Suppressor macrophage treated with lipopolysaccharide for 4 hours (primary cell): ENCODE results near the gene SYDE1.
"Not testable (repeated sequence)": the region's sequence is repeated elsewhere in the genome, so short reads cannot be mapped to it uniquely, and the experiment has no call there.

Experiments used
- DNase-seq: peaks from one replicate; pipeline ENCODE4 v3.0.0-alpha.2; 2020

Gene SYDE1, protein sequence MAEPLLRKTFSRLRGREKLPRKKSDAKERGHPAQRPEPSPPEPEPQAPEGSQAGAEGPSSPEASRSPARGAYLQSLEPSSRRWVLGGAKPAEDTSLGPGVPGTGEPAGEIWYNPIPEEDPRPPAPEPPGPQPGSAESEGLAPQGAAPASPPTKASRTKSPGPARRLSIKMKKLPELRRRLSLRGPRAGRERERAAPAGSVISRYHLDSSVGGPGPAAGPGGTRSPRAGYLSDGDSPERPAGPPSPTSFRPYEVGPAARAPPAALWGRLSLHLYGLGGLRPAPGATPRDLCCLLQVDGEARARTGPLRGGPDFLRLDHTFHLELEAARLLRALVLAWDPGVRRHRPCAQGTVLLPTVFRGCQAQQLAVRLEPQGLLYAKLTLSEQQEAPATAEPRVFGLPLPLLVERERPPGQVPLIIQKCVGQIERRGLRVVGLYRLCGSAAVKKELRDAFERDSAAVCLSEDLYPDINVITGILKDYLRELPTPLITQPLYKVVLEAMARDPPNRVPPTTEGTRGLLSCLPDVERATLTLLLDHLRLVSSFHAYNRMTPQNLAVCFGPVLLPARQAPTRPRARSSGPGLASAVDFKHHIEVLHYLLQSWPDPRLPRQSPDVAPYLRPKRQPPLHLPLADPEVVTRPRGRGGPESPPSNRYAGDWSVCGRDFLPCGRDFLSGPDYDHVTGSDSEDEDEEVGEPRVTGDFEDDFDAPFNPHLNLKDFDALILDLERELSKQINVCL

DNA sequence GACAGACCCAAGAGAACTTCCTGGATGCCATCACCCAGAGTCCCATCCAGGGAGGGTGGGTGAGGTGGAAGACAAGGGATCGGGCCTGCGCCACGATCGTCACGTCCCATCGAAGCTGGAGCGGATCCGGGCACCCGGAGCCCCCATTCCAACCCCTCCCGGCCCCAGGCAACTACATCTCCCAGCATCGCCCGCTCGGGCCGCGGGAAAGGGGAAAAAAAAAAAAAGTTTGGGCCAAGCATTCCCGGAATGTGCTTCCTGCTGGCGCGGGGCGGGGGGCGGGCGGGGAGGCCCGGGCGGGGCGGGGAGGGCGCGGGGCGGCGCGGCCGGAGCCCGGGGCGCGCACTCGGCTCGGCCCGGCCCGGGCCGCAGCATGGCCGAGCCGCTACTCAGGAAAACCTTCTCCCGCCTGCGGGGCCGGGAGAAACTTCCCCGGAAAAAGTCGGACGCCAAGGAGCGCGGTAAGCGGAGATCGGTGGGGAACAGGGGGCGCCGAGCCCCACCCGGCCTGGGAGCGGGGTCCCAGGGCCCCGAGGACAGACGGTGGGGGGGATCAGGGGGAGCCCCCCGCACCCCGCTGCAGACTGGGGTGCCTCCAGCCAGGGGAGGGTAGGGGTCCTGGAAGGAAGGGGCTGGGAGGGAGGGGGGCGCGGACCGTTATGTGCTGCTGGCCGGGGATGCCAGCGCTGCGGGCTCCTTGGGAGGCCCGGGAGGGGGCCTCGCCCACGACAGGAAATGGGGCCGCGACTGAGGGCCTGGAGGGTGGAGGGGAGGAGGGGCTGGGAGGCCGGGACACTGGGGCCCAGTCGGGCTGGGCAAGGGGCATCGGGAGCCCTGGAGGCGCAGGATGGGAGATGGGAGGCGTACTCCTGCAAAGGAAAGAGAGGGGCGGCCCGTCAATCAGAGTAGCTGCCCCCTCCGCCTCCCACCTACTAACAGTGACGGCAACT is at the start of gene SYDE1:
Gene SYDE1, plus strand, starts transcription at position 341 of the 950 bp plus-strand sequence. Its CDS starts 33 bp downstream, at position 374.
- no peak for DNase-seq

- no peak for DNase-seq
Observed at GRCh38 chr19:15062036-15062435, 45.2 kb upstream of the SYDE1 start.

GRCh38 chr19:15070386-15070785 is 36.8 kb upstream of the SYDE1 start:
- not testable (repeated sequence) for DNase-seq

DNA sequence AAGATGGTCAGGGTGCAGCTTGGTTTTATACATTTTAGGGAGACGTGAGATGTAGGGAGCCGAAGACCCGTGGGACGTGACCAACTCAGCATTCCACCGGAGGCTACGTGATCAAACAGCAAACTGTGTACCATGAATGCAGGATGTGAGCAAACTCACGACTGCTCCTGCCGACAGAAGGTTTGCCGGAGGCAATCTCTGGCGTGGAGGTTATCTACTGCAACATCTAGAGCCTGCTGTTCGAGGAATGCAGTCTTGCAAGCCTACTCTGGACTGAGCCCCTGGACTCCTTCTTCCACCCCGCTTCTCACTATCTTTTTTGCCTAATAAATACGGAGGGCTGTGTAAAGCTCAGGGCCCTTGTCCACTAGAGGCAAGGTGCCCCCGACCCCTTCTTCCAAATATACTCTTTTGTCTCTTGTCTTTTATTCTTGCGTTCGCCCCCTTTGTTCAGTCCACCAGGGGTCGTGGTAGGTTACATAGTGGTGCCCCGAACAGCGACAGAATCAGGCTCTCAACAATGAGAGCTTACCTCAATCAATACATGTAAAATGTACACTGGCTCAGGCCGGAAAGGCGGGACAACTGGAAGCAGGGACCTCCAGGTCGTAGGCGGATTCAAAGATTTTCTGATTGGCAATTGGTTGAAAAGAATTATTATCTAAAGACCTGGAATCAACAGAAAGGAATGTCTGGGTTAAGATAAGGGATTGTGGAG is 34.1 kb upstream of the SYDE1 start:
- DNase-seq = no peak

DNA sequence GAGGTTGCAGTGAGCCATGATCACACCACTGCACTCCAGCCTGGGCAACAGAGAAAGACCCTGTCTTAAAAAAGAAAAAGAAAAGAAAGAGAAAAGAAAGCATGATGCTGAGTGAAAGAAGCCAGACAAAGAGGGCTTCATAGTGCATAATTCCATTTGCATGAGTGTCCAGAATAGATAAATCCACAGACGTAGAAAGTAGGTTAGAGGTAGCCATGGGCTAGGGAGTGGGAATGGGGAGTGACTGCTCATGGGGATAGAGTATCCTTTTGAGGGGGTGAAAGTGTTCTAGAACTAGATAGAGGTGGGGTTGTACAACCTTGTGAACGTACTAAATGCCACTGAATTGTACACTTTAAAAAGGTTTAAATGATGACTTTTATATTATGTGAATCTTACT is 32.8 kb upstream of the SYDE1 start:
- DNase-seq = no peak

GRCh38 chr19:15075806-15076205 is 31.4 kb upstream of the SYDE1 start:
- no peak for DNase-seq

DNA sequence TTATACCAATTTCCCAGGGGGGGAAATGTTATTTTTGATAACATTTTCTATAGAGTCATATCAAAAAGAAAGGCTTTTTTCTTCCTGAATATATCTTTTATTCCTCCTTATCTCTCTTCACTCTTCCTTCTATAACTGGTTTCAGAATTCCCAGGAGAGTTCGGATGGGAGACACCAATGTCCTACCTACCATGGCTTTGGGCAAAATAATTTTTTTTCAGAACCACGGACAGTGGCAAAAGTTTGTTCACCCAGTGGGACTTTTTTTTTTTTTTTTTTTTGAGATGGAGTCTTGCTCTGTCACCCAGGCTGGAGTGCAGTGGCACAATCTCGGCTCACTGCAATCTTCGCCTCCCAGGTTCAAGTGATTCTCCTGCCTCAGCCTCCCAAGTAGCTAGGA is 27.2 kb upstream of the SYDE1 start:
- not testable (repeated sequence) for DNase-seq

- DNase-seq = no peak
Observed at GRCh38 chr19:15081911-15082310, 25.3 kb upstream of the SYDE1 start, which contains the start of gene OR1I1. OR1I1 (plus strand) TSS chr19:15082211; CDS start chr19:15087066, 4,855 bp downstream.

DNA sequence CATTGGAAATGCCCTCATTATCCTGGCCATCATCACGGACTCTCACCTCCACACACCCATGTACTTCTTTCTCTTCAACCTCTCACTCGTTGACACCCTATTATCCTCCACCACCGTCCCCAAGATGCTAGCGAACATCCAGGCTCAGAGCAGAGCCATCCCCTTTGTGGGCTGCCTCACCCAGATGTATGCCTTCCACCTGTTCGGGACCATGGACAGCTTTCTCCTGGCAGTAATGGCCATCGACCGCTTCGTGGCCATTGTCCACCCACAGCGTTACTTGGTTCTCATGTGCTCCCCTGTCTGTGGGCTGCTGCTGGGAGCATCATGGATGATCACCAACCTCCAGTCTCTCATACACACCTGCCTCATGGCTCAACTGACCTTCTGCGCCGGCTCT is 20.0 kb upstream of the SYDE1 start:
- no peak for DNase-seq

DNA sequence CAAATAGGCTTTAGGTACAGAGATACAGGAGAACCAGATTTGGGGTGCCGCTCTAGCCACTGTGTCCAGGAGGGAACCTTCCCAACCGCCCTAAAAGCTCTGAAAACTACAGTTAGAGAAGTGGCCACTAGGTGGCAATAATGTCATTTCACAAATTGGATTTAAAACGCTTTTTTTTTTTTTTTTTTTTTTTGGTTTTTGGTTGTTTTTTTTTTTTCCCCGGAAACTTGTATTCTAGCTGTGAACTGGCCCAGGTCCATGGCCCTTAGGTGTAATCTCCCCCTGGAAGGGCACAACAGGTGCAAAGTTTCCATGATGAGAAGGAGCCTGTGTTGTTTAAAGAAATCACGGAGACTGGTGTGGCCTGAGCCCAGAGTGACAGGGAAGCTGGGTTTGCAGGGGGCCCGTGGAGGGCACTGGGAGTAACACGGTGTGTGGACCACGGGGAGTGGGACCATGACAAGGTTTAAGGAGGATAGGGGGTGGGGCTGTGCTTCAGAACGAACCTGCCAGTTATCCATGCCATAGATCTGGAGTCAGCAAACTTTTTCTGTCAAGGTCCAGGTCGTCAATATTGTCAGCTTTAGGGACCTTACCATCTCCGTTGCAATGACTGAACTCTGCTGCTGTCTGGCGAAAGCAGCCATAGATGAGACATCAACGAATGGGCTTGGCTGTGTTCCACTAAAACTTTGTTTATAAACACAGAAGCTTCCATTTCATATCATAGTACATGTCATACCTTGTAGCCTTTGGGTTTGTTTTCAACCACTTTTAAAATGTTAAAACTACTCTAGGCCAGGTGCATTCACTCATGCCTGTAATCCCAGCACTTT is 15.1 kb upstream of the SYDE1 start:
- DNase-seq = peak; percentile 82

- no peak for DNase-seq
Observed at GRCh38 chr19:15093001-15093400, 14.2 kb upstream of the SYDE1 start.

GRCh38 chr19:15096223-15096622 is 11.0 kb upstream of the SYDE1 start:
- no peak for DNase-seq

DNA sequence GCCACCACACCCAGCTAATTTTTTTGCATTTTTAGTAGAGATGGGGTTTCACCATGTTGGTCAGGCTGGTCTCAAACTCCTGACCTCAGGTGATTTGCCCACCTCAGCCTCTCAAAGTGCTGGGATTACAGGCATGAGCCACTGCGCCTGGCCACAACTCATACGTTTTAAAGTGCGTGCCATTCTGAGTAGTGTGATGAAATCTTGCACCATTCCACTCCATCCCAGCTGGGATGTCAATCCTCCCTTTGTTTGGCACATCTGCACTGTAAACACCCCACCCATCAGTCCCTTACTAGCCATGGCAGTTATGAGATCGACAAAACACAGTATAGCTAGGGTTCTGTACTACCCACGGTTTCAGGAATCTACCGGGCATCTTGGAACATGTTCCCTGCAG is 9.2 kb upstream of the SYDE1 start:
- DNase-seq = not testable (repeated sequence)

GRCh38 chr19:15098460-15098859 is 8.7 kb upstream of the SYDE1 start:
- DNase-seq = no peak

GRCh38 chr19:15099017-15099582 is 8.1 kb upstream of the SYDE1 start:
- no peak for DNase-seq

DNA sequence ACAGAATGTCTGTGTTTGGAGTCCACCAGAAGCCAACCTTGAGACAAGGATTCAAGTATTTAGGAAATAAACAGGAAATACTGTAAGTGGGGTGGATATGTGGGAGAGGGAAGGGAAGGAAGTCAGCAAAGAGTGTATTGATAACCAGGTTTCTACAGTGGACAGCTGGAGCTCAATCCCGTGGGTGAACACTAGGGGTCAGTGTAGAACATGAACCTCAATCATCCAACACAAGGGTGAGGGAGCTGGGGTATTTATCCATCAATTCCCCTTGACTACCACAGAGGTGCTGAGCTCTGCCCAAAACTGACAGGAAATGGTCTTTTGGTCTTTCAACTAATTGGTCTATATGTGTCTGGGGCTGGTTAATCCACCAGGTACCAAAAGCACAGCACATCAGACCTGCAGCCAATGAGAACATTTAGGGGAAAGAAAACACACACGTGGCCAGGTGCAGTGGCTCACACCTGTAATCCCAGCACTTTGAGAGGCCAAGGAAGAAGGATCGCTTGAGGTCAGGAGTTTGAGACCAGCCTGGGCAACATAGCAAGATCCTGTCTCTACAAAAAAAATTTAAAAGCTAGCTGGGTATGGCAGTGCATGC is 5.6 kb upstream of the SYDE1 start:
- DNase-seq = peak; percentile 59

- DNase-seq = no peak
Observed at GRCh38 chr19:15104003-15104402, 3.2 kb upstream of the SYDE1 start.

DNA sequence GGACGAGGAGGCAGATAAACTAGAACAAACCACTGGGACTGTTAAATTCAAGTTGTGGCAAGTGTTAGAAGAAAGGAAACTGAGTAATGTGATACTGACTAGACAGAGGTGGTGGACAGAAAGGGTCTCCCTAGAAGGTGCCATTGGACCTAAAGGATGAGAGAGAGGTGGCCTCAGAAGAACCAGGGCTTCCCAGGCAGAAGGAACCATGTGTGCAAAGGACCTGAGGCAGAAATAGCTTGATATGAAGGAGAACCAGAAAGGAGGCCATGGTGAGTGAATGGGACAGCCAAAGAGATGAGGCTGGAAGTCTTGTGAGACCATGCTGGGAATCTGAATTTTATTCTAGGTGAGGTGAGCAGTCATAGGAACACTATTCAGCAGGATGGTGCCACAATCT is 2.8 kb upstream of the SYDE1 start:
- DNase-seq = no peak

GRCh38 chr19:15105044-15105443 is 2.2 kb upstream of the SYDE1 start:
- no peak for DNase-seq

GRCh38 chr19:15108145-15108844 is 1.1 kb downstream of the SYDE1 start:
- no peak for DNase-seq
